LNCaP clone FGC (cell line): ENCODE measurements around the gene C10orf90.

Experiments
- DNase-seq: peaks from one replicate; pipeline ENCODE4 v3.0.0-alpha.2; 2011; ENCODE audit warnings: low read depth
- H3K4me3 ChIP-seq: 2 replicates; pipeline ENCODE4 v1.5.1; 2011; ENCODE audit warnings: mild to moderate bottlenecking, low read depth, low read length, control low read depth
- CTCF ChIP-seq: IDR thresholded peaks from 2 replicates; pipeline ENCODE4 v1.5.1; 2012; ENCODE audit warnings: mild to moderate bottlenecking; ENCODE audit not compliant: control insufficient read depth, insufficient read depth; ENCODE audit errors: extremely low read depth

The C10orf90 gene

GRCh38 chr10:126459032-126459831 is 211.3 kb downstream of the C10orf90 start:
- no peak overlapping the region for H3K4me3 ChIP-seq
- DNase-seq, result no peak
- no peak for TF ChIP-seq CTCF

DNA sequence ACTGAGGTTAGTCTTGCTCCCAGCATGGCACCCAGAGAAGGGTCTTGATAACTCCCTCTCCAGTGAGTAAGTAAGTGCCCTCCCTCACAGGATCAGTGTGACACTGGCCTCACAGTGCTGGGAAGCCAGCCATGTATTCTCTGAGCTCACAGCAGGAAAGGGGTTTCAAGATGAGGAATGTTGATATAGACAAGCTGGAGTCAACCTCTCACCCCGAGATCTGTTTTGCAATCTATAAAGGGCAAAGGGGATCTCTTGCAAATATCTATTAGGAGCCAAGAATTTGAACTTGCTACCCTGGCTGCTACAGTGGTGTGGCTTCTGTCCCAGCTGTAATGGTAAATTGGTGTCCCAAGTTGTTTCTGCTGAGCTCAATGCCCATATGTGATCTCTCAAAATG is 212.0 kb downstream of the C10orf90 start:
- no peak for TF ChIP-seq CTCF
- DNase-seq, result no peak
- H3K4me3 ChIP-seq, result no peak overlapping the region

DNA sequence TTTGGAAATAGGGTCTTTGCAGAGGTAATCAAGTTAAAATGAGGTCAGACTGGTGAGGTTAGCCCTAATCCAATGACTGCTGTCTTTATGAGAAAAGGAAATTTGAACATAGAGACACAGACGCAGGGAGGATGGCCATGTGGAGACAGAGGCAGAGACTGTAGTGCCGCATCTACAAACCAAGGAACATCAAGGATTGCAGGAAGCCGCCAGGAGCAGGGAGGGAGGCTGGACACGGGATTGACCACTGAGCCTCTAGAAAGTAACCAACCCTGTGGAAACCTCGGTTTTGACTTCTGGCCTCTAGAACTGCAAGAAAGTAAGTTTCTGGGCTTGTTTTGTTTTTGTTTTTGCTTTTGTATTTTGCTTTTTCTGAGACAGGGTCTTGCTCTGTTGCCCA is 213.9 kb downstream of the C10orf90 start:
- TF ChIP-seq CTCF, result no peak
- DNase-seq, result no peak
- no peak overlapping the region for H3K4me3 ChIP-seq

- no peak for DNase-seq
- no peak overlapping the region for H3K4me3 ChIP-seq
- no peak for TF ChIP-seq CTCF
Observed at GRCh38 chr10:126455766-126456405, 214.6 kb downstream of the C10orf90 start.

DNA sequence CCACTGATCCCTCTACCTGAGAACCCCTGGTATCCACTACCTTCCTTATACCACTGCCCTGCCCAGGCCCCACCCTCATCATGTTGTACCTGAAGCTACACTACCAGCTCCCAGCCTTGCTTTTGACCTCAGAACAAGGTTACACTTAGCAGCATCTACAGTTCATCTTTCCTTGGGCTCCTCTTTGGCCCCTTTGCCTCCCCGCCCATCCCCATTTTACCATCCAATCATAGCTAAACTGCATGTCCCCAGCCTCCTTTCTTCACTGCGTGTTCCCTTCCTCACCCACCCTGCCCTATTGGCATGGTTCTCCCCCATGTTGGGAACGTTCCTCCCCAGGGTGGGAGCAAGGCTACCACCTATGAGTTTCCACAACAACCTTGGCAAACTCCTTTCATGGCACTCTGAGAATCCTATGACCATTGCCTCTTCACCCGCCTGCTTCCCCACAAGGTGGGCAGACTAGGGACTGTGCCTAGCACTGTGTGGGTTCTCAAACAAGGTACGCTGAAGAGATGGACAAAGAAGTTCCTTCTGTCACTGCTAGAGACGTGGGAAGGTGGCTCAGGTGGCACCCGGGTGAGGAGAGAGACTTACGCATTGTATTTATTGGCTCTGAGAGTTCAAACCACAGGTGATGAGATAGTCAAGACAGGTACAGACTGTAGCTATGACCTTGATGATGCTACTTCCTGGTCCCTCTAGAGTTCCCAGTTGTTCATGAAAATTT is 215.3 kb downstream of the C10orf90 start:
- no peak overlapping the region for H3K4me3 ChIP-seq
- no peak for TF ChIP-seq CTCF
- DNase-seq, result no peak

DNA sequence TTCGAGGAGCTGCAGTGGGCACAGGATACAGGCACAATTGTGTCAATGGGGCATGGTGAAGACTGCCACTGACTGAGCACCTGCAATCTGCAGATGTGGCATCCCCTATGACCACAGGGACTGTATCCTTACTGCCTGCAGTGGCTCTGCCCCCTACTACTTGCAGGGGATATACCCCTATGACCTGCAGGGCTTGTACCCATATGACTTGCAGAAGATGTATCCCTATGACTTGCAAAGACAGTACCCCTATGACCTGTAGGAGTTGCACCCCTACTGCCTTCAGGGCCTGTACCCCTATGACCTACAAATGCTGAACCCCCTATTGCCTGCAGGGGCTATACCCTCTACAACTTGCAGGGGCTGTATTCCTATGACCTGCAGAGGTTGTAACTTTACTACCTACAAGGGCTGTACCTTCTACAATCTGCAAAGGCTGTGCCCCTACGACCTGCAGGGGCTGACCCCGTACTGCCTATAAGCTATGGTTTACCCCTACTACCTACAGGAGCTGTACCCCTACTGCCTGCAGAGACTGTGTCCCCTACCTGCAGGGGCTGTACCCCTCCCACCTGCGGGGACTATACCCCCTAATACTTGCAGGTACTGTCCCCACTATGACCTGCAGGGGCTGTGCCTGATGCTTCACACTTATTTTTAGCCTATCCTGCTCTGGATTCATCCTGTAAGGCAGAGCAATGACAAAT is 216.3 kb downstream of the C10orf90 start:
- DNase-seq, result no peak
- no peak for TF ChIP-seq CTCF

More for the DNA sequence above, 216.3 kb downstream of the C10orf90 start:
- H3K4me3 ChIP-seq, result no peak overlapping the region
